Mammary epithelial cell (primary cell): ENCODE data around the gene BBS10.

Experiments
- CTCF ChIP-seq, 2 donors: IDR thresholded peaks in 1 of 2; conservative IDR thresholded peaks in 1 of 2; 2 replicates each; pipeline ENCODE4 v1.5.1; 2011 to 2012; ENCODE audit warnings: inconsistent platforms in 2 of 2, low read length in 2 of 2, mild to moderate bottlenecking in 2 of 2, control low read depth in 1 of 2, low read depth in 1 of 2; ENCODE audit not compliant: insufficient read depth in 1 of 2; ENCODE audit errors: extremely low read depth in 1 of 2
- EZH2 ChIP-seq: IDR thresholded peaks from 2 replicates; pipeline ENCODE4 v1.6.1; 2012; ENCODE audit warnings: low read length, inconsistent platforms, borderline replicate concordance

- no peak for TF ChIP-seq CTCF (conservative IDR thresholded peaks at IDR 0.05 in 1 of 2, IDR thresholded peaks at IDR 0.05 in 1 of 2; ENCODE audit: extremely low read depth in 1 of 2, insufficient read depth in 1 of 2, low read depth in 1 of 2, low read length in 2 of 2)
- no peak for TF ChIP-seq EZH2
Measured at GRCh38 chr12:76356071-76356470, 7.9 kb upstream of the BBS10 start.
